GM12892 (cell line): ENCODE data around the gene CNTNAP2.

Experiments used
- POLR2A ChIP-seq: IDR thresholded peaks from 2 replicates; pipeline ENCODE4 v1.6.1; 2011; ENCODE audit warnings: low read depth, low read length, control low read depth
- POLR2AphosphoS5 ChIP-seq: IDR thresholded peaks from 2 replicates; pipeline ENCODE4 v1.6.1; 2011; ENCODE audit warnings: low read depth, low read length, control low read depth
- TAF1 ChIP-seq: IDR thresholded peaks from 2 replicates; pipeline ENCODE4 v1.6.1; 2011; ENCODE audit warnings: low read depth, mild to moderate bottlenecking, control low read depth, low read length, borderline replicate concordance

GRCh38 chr7:146557971-146558469, 441.4 kb downstream of the CNTNAP2 start:
- TF ChIP-seq POLR2A (no peak), POLR2AphosphoS5 (no peak), TAF1 (no peak)
